ENCODE results near the gene STIMATE.

GRCh38 chr3:52931889-52932288 is 34.5 kb upstream of the STIMATE start:
- TF ChIP-seq, protein P1, sequence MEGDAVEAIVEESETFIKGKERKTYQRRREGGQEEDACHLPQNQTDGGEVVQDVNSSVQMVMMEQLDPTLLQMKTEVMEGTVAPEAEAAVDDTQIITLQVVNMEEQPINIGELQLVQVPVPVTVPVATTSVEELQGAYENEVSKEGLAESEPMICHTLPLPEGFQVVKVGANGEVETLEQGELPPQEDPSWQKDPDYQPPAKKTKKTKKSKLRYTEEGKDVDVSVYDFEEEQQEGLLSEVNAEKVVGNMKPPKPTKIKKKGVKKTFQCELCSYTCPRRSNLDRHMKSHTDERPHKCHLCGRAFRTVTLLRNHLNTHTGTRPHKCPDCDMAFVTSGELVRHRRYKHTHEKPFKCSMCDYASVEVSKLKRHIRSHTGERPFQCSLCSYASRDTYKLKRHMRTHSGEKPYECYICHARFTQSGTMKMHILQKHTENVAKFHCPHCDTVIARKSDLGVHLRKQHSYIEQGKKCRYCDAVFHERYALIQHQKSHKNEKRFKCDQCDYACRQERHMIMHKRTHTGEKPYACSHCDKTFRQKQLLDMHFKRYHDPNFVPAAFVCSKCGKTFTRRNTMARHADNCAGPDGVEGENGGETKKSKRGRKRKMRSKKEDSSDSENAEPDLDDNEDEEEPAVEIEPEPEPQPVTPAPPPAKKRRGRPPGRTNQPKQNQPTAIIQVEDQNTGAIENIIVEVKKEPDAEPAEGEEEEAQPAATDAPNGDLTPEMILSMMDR (IDR thresholded peaks at IDR 0.05 in 4 of 5, conservative IDR thresholded peaks at IDR 0.05 in 1 of 5), result no peak
- no peak for TF ChIP-seq POLR2A (IDR thresholded peaks at IDR 0.05)

Measured in gastrocnemius medialis (tissue), 4 donors.